LHCN-M2 (cell line): ENCODE data around the gene LDHB. TPM values are rescaled to one million over a fixed set of nuclear protein-coding genes. Genes with fewer than 3 reads are reported as not detected.
"Not testable (repeated sequence)": the region's sequence is repeated elsewhere in the genome, so short reads cannot be mapped to it uniquely, and the experiment has no call there.

Source experiments
- DNase-seq: peaks from one replicate; pipeline ENCODE4 v3.0.0-alpha.2; 2012; ENCODE audit warnings: low read depth
- total RNA-seq: library from RNA; depleted of rRNA; stranded (reverse); fragments of >200 nt; gene quantifications from 2 replicates; pipeline ENCODE4 v1.2.3, GENCODE V29; 2014; rRNA removed

LDHB gene
- total RNA-seq, 1 experiment from 2014 or later = 832 TPM

GRCh38 chr12:21608196-21608595 is 49.4 kb downstream of the LDHB start:
- no peak for DNase-seq

- DNase-seq = peak; percentile 26
These were observed 49.9 kb downstream of the LDHB start for GRCh38 chr12:21607701-21608100.

- DNase-seq = no peak
These were observed 51.5 kb downstream of the LDHB start for GRCh38 chr12:21606175-21606574.

DNA sequence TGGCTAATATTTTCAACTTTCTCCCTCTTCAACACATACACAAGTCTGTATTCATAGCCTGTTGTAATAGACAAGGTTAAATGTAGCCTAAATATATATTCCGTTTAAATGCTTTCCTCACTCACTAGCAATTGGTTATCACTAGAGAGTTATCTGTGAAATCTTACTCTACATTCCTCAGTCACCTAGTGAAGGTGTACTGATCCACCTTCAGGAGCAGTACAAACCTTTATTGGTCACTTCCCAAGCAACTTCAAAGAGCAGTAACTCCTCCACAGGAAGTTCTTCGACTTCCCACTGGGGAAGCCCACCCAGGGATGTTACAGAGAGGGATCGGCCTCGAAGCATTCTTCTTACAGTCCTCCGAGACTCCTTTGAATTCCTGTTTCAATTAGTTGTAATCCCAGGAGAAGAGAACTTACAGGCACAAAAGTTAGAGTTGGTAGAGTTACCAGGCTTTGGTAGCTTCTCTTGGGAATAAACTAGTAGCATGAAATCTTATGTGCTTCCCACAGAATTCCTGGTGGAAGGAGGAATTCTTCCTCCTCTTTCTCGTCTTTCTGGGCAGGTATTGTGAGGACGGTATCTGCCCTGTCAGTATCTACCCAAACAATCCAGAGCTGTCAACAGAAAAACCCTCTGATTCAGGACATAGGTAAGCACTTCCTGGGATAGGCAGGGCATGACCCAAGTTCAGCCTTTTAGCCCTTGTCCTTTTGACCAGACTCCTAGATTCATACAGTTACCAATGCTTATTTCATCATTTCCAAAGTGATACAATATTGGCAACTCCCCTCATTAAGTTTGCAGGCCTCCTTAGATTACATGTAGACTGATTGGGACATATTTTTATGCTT is 53.2 kb downstream of the LDHB start, which contains the start of gene GYS2:
TSS of gene GYS2 (minus strand) at position 603 of the 857 bp plus-strand sequence. CDS start at position 348, 255 bp downstream.
- DNase-seq = no peak

DNA sequence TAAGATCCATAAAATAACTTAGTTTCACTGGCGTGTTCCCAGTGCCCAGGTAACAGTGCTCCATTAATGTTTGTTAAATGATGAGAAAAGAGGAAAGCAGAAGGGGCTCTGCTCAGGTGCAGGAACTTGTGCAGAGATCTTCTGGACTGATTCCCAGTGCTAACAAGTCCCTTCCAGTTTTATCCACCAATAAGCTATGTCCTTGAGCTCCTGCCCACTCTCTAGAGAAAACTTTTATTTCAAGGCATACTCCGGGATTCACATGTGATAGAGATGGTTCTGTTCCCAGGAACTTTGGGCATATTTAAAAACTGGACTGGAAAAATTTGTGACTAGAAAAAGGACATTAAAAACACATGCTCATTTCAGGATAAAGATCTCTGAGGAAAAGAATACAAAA is 54.9 kb downstream of the LDHB start:
- no peak for DNase-seq

GRCh38 chr12:21600196-21600595 is 57.4 kb downstream of the LDHB start:
- DNase-seq = no peak

DNA sequence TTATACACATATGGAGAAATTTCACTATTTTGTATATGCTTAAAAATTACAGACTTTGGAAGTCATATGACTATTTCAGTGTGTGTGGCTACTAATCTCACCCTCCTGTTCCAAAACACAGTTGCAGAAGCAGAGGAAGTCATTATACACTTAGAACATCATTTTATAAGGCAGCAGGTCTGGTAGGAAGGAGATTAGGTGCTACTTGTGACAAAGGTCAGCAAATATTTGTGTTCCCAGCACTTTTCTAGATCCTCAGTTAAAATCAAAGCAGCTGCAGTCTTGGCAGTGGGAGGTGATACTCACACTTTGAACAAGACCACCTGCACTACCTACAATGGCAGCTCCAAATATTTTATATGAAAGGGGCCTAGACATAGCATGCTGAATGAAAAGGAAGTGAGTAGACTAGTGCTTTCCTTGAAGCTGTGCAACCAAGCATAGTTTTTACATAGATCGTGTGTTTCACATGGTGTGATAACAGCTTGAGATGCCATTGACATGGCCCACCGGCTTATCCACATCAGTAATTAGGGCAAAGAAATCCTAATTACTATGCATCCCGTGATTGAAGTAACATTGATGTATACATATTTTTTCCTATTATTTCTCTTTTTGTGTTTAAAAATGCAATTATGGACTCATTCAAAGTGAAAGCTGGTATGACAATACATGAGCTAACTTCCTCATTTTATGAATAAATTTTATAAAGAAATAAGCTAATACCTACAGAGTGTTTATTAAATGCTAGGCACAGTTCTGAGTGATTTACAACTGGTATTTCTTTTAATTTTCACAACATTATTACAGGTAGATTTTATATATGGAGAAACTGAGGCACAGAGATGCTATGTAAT is 58.3 kb downstream of the LDHB start:
- DNase-seq = no peak

DNA sequence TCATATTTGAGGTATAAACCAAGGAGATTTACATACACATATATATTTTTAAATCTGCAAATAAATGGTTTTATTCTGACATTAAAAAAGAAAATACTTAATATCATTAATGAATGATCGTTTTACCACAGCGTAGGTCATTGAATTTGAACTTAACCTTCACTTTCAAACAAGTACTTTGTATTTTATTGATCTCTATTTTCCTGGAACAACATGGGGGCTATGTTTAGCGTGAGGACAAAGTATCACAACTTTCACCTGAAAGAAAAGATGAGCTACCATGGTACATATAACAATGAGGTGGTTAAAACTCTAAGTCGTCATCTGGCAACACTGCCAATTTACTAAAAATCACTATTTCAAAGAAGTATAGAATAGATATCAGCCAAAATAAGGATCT is 59.0 kb downstream of the LDHB start:
- DNase-seq = no peak

GRCh38 chr12:21595356-21595755 is 62.3 kb downstream of the LDHB start:
- DNase-seq = not testable (repeated sequence)

DNA sequence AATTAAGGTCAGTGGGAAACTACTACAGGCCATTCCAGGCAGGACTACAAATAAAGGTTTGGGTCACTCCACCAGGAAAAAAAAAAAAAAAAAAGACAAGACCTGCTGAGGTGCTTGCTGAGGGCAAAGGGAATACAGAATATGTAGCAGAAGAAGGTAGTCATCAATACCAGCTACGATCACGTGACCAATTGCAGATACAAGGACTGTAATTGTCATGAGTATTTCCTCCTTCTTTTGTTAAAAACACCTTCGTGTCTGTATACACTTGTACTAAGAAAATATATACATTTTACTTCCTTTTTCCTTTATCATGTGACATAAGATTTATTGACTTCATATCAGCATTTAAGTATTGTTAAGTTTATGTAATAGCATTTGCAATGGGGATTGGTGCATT is 72.2 kb downstream of the LDHB start:
- no peak for DNase-seq

Other genes with a start within 250 kb of the LDHB start
- 6.2 and 9.1 TPM in 2 replicates for gene PYROXD1, start 220.2 kb downstream of the LDHB start, total RNA-seq
- 127 and 128 TPM in 2 replicates for gene RECQL, start 156.2 kb downstream of the LDHB start, total RNA-seq
- gene GOLT1B, start 156.1 kb downstream of the LDHB start, total RNA-seq = 54.2 and 59.9 TPM in 2 replicates
- gene SPX, start 131.5 kb downstream of the LDHB start, total RNA-seq = 2.1 and 3.1 TPM in 2 replicates
- gene GYS2, start 53.0 kb downstream of the LDHB start, total RNA-seq = 0.06 TPM in 1 of 2 replicates, not detected in the other
- 0.11 and 0.13 TPM in 2 replicates for gene KCNJ8, start 116.9 kb upstream of the LDHB start, total RNA-seq